ENCODE measurements around the gene MAGOH.
"Not testable (repeated sequence)": the region's sequence is repeated elsewhere in the genome, so short reads cannot be mapped to it uniquely, and the experiment has no call there.

MAGOH gene

DNA sequence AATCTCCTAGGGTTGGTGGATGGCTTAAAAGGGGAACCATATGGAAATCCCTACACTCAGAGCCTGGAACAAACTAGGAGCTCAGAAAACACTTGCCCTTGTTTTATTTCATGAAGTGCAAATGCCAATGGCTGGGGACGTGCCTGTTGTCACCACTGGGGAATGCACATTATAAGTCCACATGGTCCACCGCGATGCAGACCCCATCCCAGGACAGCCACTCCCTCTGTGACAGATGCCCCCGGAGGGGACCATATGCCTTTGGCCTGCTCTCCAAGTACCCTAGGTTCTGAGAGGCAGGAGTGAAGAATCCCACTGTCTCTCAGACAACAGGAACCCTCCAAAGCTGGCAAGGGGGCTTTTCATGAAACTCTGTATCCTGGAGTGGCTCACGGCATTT lies 47.2 kb upstream of the MAGOH start:
- H2AFZ ChIP-seq (ENCODE audit: low read length) = no peak overlapping the region
- TF ChIP-seq EZH2phosphoT487 (IDR thresholded peaks at IDR 0.05; ENCODE audit: borderline replicate concordance) (no peak), CTCF (conservative IDR thresholded peaks at IDR 0.05; ENCODE audit: low read length) (no peak)
- no peaks in the 10 kb centered on the region for H3K27me3 ChIP-seq (ENCODE audit: insufficient read depth, low read length, poor library complexity, severe bottlenecking)
- no peaks in the 10 kb centered on the region for H4K20me1 ChIP-seq (ENCODE audit: insufficient read depth, low read length, poor library complexity, severe bottlenecking)
- H3K79me2 ChIP-seq (ENCODE audit: insufficient read depth, low read length) = no peaks in the 10 kb centered on the region
- H3K4me1 ChIP-seq (ENCODE audit: insufficient read depth, low read length, poor library complexity, severe bottlenecking) = no peaks in the 10 kb centered on the region
- peaks cover 80% of the 10 kb centered on the region; the same call in 1 of the 2 replicates for H3K36me3 ChIP-seq (ENCODE audit: insufficient read depth, low read length)
- no peaks in the 10 kb centered on the region for H3K9me2 ChIP-seq (replicated peaks; ENCODE audit: low read depth, low read length)
- H3K4me2 ChIP-seq (ENCODE audit: low read depth, low read length, poor library complexity, severe bottlenecking) = no peak overlapping the region
- H3K9ac ChIP-seq (ENCODE audit: low read depth, low read length, poor library complexity, severe bottlenecking) = no peak overlapping the region
- no peak overlapping the region for H3K4me3 ChIP-seq (ENCODE audit: low read length, poor library complexity, severe bottlenecking)
- no peaks in the 10 kb centered on the region for H3K9me3 ChIP-seq (ENCODE audit: insufficient read depth, low read depth, low read length)
- no peaks in the 10 kb centered on the region for H3F3A ChIP-seq (ENCODE audit: low read depth)

DNA sequence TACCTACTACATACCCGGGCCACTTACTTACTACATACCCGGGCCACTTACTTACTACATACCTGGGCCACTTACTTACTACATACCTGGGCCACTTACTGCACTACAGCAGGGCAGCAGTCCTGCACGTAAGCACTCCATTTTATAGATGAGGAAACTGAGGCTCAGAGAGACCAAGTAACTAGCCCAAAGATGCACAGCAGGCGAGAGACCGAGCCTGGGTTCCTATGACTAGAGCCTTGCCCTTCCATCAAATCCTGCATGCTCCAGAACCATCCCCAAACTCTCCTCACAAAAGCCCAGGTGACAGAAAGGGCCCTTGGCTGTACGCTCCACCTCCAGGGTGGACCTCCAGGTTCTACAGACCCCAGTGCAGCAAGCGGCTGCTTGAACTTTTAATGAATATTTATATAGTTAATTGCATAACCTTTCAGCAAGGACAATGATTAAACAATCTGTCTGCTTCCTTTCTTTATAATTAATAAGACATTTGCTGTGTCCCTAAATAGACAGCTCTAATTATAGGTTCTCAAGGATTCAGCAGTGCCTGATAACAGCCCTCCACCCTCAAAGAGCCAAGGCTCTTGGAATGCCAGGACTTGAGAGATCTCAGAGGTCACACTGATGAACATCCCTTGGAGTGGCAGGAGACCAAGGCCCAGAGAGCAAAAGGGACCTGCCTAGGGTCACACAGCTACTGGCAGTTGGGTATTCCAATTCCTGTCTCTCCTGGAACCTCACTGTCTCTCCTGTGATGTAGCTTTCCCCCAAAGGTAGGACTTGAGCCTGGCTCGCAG lies 46.1 kb upstream of the MAGOH start:
- peaks cover 82% of the 10 kb centered on the region; the same call in 1 of the 2 replicates for H3K36me3 ChIP-seq (ENCODE audit: insufficient read depth, low read length)
- H3K9ac ChIP-seq (ENCODE audit: low read depth, low read length, poor library complexity, severe bottlenecking) = no peak overlapping the region
- H3K79me2 ChIP-seq (ENCODE audit: insufficient read depth, low read length) = no peaks in the 10 kb centered on the region
- no peaks in the 10 kb centered on the region for H4K20me1 ChIP-seq (ENCODE audit: insufficient read depth, low read length, poor library complexity, severe bottlenecking)
- no peak overlapping the region for H2AFZ ChIP-seq (ENCODE audit: low read length)
- H3K4me2 ChIP-seq (ENCODE audit: low read depth, low read length, poor library complexity, severe bottlenecking) = no peak overlapping the region
- no peak overlapping the region for H3K4me3 ChIP-seq (ENCODE audit: low read length, poor library complexity, severe bottlenecking)
- TF ChIP-seq EZH2phosphoT487 (IDR thresholded peaks at IDR 0.05; ENCODE audit: borderline replicate concordance) = no peak
- TF ChIP-seq CTCF (conservative IDR thresholded peaks at IDR 0.05; ENCODE audit: low read length) = no peak
- H3K27me3 ChIP-seq (ENCODE audit: insufficient read depth, low read length, poor library complexity, severe bottlenecking) = no peaks in the 10 kb centered on the region
- H3F3A ChIP-seq (ENCODE audit: low read depth) = no peaks in the 10 kb centered on the region
- no peaks in the 10 kb centered on the region for H3K9me2 ChIP-seq (replicated peaks; ENCODE audit: low read depth, low read length)
- H3K4me1 ChIP-seq (ENCODE audit: insufficient read depth, low read length, poor library complexity, severe bottlenecking) = no peaks in the 10 kb centered on the region
- H3K9me3 ChIP-seq (ENCODE audit: insufficient read depth, low read depth, low read length) = no peaks in the 10 kb centered on the region

DNA sequence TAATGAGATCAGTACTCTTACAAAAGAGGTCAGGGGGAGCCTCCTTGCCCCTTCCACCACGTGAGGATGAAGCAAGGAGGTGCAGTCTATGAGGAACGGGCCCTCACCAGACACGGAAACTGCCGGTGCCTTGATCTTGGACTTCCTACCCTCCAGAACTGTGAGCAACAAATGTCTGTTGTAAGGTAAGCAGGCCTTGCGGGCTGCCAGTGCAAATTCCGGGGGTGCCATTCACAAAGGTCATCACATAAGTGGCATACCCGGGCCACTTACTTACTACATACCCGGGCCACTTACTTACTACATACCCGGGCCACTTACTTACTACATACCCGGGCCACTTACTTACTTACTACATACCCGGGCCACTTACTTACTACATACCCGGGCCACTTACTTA lies 44.8 kb upstream of the MAGOH start:
- H3K4me3 ChIP-seq (ENCODE audit: low read length, poor library complexity, severe bottlenecking); H3K9me3 ChIP-seq (ENCODE audit: insufficient read depth, low read depth, low read length); H3K79me2 ChIP-seq (ENCODE audit: insufficient read depth, low read length); H3K9me2 ChIP-seq (replicated peaks; ENCODE audit: low read depth, low read length); H3K4me2 ChIP-seq (ENCODE audit: low read depth, low read length, poor library complexity, severe bottlenecking); H3F3A ChIP-seq (ENCODE audit: low read depth); H3K9ac ChIP-seq (ENCODE audit: low read depth, low read length, poor library complexity, severe bottlenecking); H2AFZ ChIP-seq (ENCODE audit: low read length); H3K4me1 ChIP-seq (ENCODE audit: insufficient read depth, low read length, poor library complexity, severe bottlenecking); H4K20me1 ChIP-seq (ENCODE audit: insufficient read depth, low read length, poor library complexity, severe bottlenecking); H3K27me3 ChIP-seq (ENCODE audit: insufficient read depth, low read length, poor library complexity, severe bottlenecking): not testable (repeated sequence)
- H3K36me3 ChIP-seq (ENCODE audit: insufficient read depth, low read length) = peaks cover 73% of the 10 kb centered on the region; the same call in 1 of the 2 replicates

- Histone ChIP-seq H3K9me3 (ENCODE audit: insufficient read depth, low read depth, low read length) (no peaks in the 10 kb centered on the region), H3K4me1 (ENCODE audit: insufficient read depth, low read length, poor library complexity, severe bottlenecking) (no peaks in the 10 kb centered on the region), H3K27me3 (ENCODE audit: insufficient read depth, low read length, poor library complexity, severe bottlenecking) (no peaks in the 10 kb centered on the region), H3K9ac (ENCODE audit: low read depth, low read length, poor library complexity, severe bottlenecking) (no peak overlapping the region), H3K36me3 (ENCODE audit: insufficient read depth, low read length) (peaks cover 69% of the 10 kb centered on the region; the same call in 1 of the 2 replicates), H2AFZ (ENCODE audit: low read length) (no peak overlapping the region), H3K4me2 (ENCODE audit: low read depth, low read length, poor library complexity, severe bottlenecking) (no peak overlapping the region), H3K79me2 (ENCODE audit: insufficient read depth, low read length) (no peaks in the 10 kb centered on the region), H3K9me2 (replicated peaks; ENCODE audit: low read depth, low read length) (no peaks in the 10 kb centered on the region), H3F3A (ENCODE audit: low read depth) (no peaks in the 10 kb centered on the region), H4K20me1 (ENCODE audit: insufficient read depth, low read length, poor library complexity, severe bottlenecking) (no peaks in the 10 kb centered on the region), H3K4me3 (ENCODE audit: low read length, poor library complexity, severe bottlenecking) (no peak overlapping the region)
- no peak for TF ChIP-seq CTCF (conservative IDR thresholded peaks at IDR 0.05; ENCODE audit: low read length)
- no peak for TF ChIP-seq EZH2phosphoT487 (IDR thresholded peaks at IDR 0.05; ENCODE audit: borderline replicate concordance)
Observed at GRCh38 chr1:53281133-53281532, 42.8 kb upstream of the MAGOH start.

Data from Loucy (cell line).